DOHH2 (cell line): Measurements from ENCODE around the gene PLCD4.

ENCODE experiments used
- EZH2phosphoT487 ChIP-seq: fragments of 200-600 bp; sonication (generic); IDR thresholded peaks from 2 replicates; pipeline ENCODE4 v1.6.1; 2017; ENCODE audit warnings: borderline replicate concordance, mild to moderate bottlenecking, antibody characterized with exemption, low read length, moderate library complexity, mixed read lengths
- TF ChIP-seq, protein P1 (sequence below): fragments of 200-600 bp; sonication (generic); IDR thresholded peaks from one replicate; pipeline ENCODE4 v1.5.1; 2014; ENCODE audit warnings: antibody characterized with exemption, mild to moderate bottlenecking, low read depth, low read length; ENCODE audit not compliant: poor library complexity, severe bottlenecking

- TF ChIP-seq, protein P1, sequence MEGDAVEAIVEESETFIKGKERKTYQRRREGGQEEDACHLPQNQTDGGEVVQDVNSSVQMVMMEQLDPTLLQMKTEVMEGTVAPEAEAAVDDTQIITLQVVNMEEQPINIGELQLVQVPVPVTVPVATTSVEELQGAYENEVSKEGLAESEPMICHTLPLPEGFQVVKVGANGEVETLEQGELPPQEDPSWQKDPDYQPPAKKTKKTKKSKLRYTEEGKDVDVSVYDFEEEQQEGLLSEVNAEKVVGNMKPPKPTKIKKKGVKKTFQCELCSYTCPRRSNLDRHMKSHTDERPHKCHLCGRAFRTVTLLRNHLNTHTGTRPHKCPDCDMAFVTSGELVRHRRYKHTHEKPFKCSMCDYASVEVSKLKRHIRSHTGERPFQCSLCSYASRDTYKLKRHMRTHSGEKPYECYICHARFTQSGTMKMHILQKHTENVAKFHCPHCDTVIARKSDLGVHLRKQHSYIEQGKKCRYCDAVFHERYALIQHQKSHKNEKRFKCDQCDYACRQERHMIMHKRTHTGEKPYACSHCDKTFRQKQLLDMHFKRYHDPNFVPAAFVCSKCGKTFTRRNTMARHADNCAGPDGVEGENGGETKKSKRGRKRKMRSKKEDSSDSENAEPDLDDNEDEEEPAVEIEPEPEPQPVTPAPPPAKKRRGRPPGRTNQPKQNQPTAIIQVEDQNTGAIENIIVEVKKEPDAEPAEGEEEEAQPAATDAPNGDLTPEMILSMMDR = no peak
- TF ChIP-seq EZH2phosphoT487 = no peak
Measured at GRCh38 chr2:218671654-218672566, 64.2 kb downstream of the PLCD4 start, which contains the start of the genes RNF25 and STK36.
